Panc1 (cell line): Measurements from ENCODE around the gene RNF213.

ENCODE experiments used
- CTCF ChIP-seq: fragments of 450-650 bp; IDR thresholded peaks from 2 replicates; pipeline ENCODE4 v1.5.1; 2017; ENCODE audit warnings: mild to moderate bottlenecking
- POLR2AphosphoS5 ChIP-seq: IDR thresholded peaks from 2 replicates; pipeline ENCODE4 v1.6.1; 2012; ENCODE audit warnings: mild to moderate bottlenecking, low read depth, low read length, moderate library complexity
- REST ChIP-seq, 2 experiments: IDR thresholded peaks; 2 replicates each; pipeline ENCODE4 v1.6.1; 2011 to 2012; ENCODE audit warnings: low read depth in 2 of 2, control low read depth in 1 of 2, low read length in 1 of 2, mild to moderate bottlenecking in 1 of 2, moderate library complexity in 1 of 2; ENCODE audit not compliant: insufficient read depth in 1 of 2
- TCF7L2 ChIP-seq: IDR thresholded peaks from 2 replicates; pipeline ENCODE4 v1.6.1; 2011; ENCODE audit warnings: mild to moderate bottlenecking, low read depth, low read length, inconsistent platforms

- TF ChIP-seq CTCF (no peak), TCF7L2 (no peak), REST (IDR thresholded peaks at IDR 0.05; ENCODE audit: insufficient read depth in 1 of 2, low read depth in 2 of 2, low read length in 1 of 2) (no peak), POLR2AphosphoS5 (no peak)
Observed at GRCh38 chr17:80223142-80223815, 37.4 kb upstream of the RNF213 start.
